GM12864 (cell line): Measurements from ENCODE around the gene FBRSL1.

ENCODE experiments used
- DNase-seq: peaks from one replicate; pipeline ENCODE4 v3.0.0-alpha.2; 2011; ENCODE audit warnings: low read depth
- H3K4me3 ChIP-seq: 2 replicates; pipeline ENCODE4 v1.5.1; 2011; ENCODE audit warnings: mild to moderate bottlenecking, low read depth, low read length, control low read depth
- CTCF ChIP-seq: IDR thresholded peaks from 2 replicates; pipeline ENCODE4 v1.5.1; 2011; ENCODE audit warnings: low read depth, mild to moderate bottlenecking, moderate library complexity, low read length, control low read depth, inconsistent platforms; ENCODE audit errors: missing control alignments

The FBRSL1 gene

DNA sequence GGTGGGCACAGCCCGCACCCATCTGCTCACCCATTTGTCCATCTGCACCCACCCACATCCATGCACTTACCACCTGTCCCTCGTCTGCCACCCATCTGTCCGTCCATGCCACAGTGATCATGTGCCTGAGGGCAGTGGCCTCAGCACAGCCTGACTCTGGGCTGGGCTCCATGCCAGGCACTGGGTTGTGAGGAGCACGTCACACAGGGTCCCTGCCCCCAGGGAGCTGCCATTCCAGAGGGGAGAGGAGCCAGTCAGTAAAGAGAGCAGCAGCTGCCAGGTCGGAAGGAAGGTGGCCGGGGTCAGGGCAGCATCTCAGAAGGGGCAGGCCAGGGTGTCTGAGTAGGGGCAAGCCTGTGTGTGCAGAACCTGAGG lies 43.6 kb downstream of the FBRSL1 start:
- H3K4me3 ChIP-seq, result no peak overlapping the region
- DNase-seq, result no peak
- no peak for TF ChIP-seq CTCF

- TF ChIP-seq CTCF, result no peak
- no peak overlapping the region for H3K4me3 ChIP-seq
- no peak for DNase-seq
Observed at GRCh38 chr12:132534076-132534475, 44.1 kb downstream of the FBRSL1 start.

GRCh38 chr12:132535019-132535418 lies 45.1 kb downstream of the FBRSL1 start:
- DNase-seq, result no peak
- no peak for TF ChIP-seq CTCF
- H3K4me3 ChIP-seq, result no peak overlapping the region

- DNase-seq, result no peak
- no peak overlapping the region for H3K4me3 ChIP-seq
- TF ChIP-seq CTCF, result no peak
Observed at GRCh38 chr12:132536102-132536876, 46.3 kb downstream of the FBRSL1 start.

- TF ChIP-seq CTCF, result no peak
- H3K4me3 ChIP-seq, result no peak overlapping the region
- DNase-seq, result no peak
Observed at GRCh38 chr12:132537049-132537448, 47.1 kb downstream of the FBRSL1 start.

- TF ChIP-seq CTCF, result no peak
- H3K4me3 ChIP-seq, result no peak overlapping the region
- no peak for DNase-seq
Observed at GRCh38 chr12:132537836-132538662, 48.1 kb downstream of the FBRSL1 start.

- no peak overlapping the region for H3K4me3 ChIP-seq
- TF ChIP-seq CTCF, result no peak
- DNase-seq, result no peak
Observed at GRCh38 chr12:132538663-132538990, 48.7 kb downstream of the FBRSL1 start.
